ENCODE data around the gene RAB11FIP5. TPM values are rescaled to one million over a fixed set of nuclear protein-coding genes. Genes with fewer than 3 reads are reported as not detected.

The RAB11FIP5 gene
- total and polyA plus RNA-seq, 4 donors, result 14.4 to 51.5 (median 36.2) TPM

DNA sequence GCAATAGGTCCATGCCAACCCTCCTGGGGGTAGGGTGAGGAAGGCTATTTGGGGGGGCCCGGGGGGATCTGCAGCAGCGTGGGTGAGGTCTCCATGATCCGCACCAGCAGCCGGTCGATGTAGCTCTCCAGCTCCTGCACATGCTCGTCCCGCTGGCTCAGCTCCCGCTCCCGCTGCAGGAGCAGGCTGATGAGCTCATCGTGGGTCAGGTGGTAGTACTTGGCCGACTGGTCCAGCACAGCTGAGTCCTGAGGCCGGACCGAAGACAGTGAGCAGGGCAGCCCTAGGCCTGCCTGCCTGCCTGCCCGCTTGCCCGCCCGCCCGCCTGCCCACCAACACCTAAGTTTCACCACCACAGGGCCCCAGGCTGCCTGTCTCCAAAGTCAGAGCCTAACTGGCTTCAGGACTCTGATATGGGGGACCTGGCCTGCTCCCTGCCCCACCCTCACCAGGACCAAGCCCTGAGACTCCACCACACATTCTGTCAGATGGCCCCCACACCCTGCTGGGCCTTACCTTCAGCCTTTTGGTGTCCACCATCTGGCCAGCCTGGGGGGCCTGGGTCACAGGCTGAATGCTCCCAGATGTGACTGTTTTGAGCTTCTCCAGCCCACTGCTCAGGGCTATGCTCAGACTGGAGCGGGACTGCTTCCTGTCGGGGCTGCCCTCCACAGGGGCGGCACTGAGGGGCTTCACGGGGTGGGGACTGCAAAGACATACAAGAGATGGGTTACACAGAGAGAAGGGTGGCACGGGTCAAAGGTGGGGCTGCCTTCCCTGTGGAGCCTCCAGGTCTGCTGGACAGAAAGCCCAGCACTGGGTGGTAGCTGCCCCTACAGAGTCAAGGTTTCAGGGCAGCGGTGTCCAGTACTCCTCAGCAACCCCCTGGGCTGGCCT is 37.0 kb downstream of the RAB11FIP5 start:
- no peak for ATAC-seq (ENCODE audit: low FRiP score)
- H3K4me3 ChIP-seq (ENCODE audit: low read length in 2 of 2), result no peak overlapping the region
- H3K27ac ChIP-seq (ENCODE audit: low read depth in 1 of 2, low read length in 2 of 2), result no peak overlapping the region
- peak in 1 of 2 donors; percentile 64 for DNase-seq
- no peaks in the 10 kb centered on the region for H3K4me1 ChIP-seq (ENCODE audit: control insufficient read depth in 1 of 2, insufficient read depth in 2 of 2, low read length in 2 of 2)
- H3K9me3 ChIP-seq (ENCODE audit: control insufficient read depth, low read length), result no peaks in the 10 kb centered on the region
- H3K27me3 ChIP-seq (ENCODE audit: control insufficient read depth in 1 of 2, insufficient read depth in 2 of 2, low read length in 1 of 2), result no peaks in the 10 kb centered on the region
- H3K36me3 ChIP-seq (ENCODE audit: control insufficient read depth in 1 of 2, insufficient read depth in 2 of 2, low read length in 1 of 2), result peaks cover 0 to 6% of the 10 kb centered on the region in 2 donors
- WGBS, 2 donors, result 57 to 63% methylated on average over 22 to 23 of the region's 23 CpGs
- intact Hi-C loops (cut with DNase I), result no loop called here

DNA sequence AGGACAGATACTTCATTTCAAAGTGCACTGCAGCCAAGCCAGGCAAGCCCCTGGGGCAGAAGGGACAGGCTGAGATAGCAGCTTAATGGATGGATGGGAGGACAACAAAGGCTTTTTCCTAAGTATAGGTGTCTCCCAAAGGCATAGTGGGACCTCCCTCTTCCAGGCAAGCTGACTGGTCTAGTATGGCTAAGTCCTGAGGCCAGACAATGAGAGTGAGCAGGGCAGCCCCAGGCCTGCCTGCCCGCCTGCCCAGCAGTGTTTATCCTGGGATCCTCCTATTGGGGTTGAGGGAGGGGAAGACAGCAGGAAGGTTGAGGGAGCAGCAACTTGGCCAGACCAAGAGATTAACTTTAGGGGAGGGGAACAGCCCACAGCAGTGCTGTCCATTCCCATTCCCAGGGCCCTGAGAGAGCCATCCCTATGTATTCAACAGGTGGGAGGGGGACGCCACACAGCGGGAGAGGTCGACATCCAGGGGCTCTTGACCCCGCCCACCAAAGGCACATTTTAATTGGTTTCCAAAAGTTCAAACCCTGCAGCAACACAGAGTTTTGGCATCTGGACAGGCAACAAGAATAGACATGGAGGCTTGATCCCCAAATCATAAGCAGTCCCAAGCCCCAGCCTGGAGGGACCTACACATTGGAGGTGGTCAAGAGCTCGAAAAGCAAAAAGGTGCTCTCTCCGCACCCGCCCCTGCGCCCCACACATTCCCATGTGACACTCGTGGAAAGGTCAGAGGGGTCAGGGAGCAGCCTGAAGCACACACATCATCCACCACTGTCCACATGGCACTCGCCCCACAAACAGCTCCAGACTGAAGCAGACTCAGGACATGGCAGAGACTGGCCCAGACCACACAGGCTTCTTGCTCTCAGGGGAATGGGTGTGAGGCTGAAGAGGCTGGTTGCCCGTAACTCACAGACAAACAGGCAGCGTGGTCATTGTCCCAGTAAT is 38.4 kb downstream of the RAB11FIP5 start:
- no peak overlapping the region for H3K4me3 ChIP-seq (ENCODE audit: low read length in 2 of 2)
- no peaks in the 10 kb centered on the region for H3K27me3 ChIP-seq (ENCODE audit: control insufficient read depth in 1 of 2, insufficient read depth in 2 of 2, low read length in 1 of 2)
- DNase-seq, result no peak
- ATAC-seq (ENCODE audit: low FRiP score), result no peak
- peaks cover 0 to 2% of the 10 kb centered on the region in 2 donors for H3K4me1 ChIP-seq (ENCODE audit: control insufficient read depth in 1 of 2, insufficient read depth in 2 of 2, low read length in 2 of 2)
- no peaks in the 10 kb centered on the region for H3K9me3 ChIP-seq (ENCODE audit: control insufficient read depth, low read length)
- intact Hi-C loops (cut with DNase I), result no loop called here
- H3K27ac ChIP-seq (ENCODE audit: low read depth in 1 of 2, low read length in 2 of 2), result no peak overlapping the region
- H3K36me3 ChIP-seq (ENCODE audit: control insufficient read depth in 1 of 2, insufficient read depth in 2 of 2, low read length in 1 of 2), result peaks cover 0 to 3% of the 10 kb centered on the region in 2 donors
- WGBS, 2 donors, result 79 to 80% methylated on average over 13 of the region's 13 CpGs

DNA sequence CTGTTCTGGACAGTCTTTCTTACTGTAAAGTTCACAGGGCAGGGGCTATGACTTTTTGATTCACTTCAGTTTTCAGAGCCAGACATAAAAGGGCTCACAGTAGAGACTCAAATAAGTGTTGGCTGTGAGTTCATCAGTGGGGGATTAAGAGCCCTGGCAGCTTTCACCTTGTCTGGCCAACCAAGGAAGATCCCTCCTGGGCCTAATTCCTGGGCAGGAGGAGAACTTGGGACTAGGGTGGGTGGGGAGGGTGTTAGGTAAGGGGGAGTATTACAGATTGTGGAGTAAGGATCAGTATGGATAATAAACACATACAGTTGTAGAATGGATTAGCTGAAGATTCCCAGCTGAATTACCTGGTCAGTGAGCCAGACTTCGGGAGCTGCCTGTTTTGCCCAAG is 40.3 kb downstream of the RAB11FIP5 start:
- H3K36me3 ChIP-seq (ENCODE audit: control insufficient read depth in 1 of 2, insufficient read depth in 2 of 2, low read length in 1 of 2), result peaks cover 0 to 3% of the 10 kb centered on the region in 2 donors
- H3K27me3 ChIP-seq (ENCODE audit: control insufficient read depth in 1 of 2, insufficient read depth in 2 of 2, low read length in 1 of 2), result no peaks in the 10 kb centered on the region
- H3K27ac ChIP-seq (ENCODE audit: low read depth in 1 of 2, low read length in 2 of 2), result no peak overlapping the region
- intact Hi-C loops (cut with DNase I), result no loop called here
- no peak overlapping the region for H3K4me3 ChIP-seq (ENCODE audit: low read length in 2 of 2)
- peaks cover 4 to 6% of the 10 kb centered on the region in 2 donors for H3K4me1 ChIP-seq (ENCODE audit: control insufficient read depth in 1 of 2, insufficient read depth in 2 of 2, low read length in 2 of 2)
- DNase-seq (no peak), ATAC-seq (ENCODE audit: low FRiP score) (no peak)
- 74 to 90% methylated on average over 1 of the region's 1 CpG for WGBS, 2 donors
- no peaks in the 10 kb centered on the region for H3K9me3 ChIP-seq (ENCODE audit: control insufficient read depth, low read length)

DNA sequence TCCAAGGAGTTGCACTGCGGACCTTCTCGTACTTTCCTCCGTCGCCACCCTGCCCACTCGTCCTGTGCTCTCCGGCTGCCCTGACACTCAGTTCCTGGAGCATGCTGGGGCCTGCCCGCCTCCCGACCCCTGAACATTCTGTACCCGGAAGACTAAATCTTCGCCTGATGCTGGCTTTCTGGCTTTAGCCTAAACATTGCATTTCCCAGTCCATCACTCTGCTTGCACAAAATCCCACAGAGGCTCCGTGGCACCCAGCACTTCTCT is 40.7 kb downstream of the RAB11FIP5 start:
- no peaks in the 10 kb centered on the region for H3K9me3 ChIP-seq (ENCODE audit: control insufficient read depth, low read length)
- WGBS, 2 donors, result 3% methylated on average over 11 of the region's 11 CpGs
- peaks cover 4 to 6% of the 10 kb centered on the region in 2 donors for H3K4me1 ChIP-seq (ENCODE audit: control insufficient read depth in 1 of 2, insufficient read depth in 2 of 2, low read length in 2 of 2)
- peak overlapping the region; percentile 1 to 12 for H3K4me3 ChIP-seq (ENCODE audit: low read length in 2 of 2)
- H3K36me3 ChIP-seq (ENCODE audit: control insufficient read depth in 1 of 2, insufficient read depth in 2 of 2, low read length in 1 of 2), result peaks cover 0 to 3% of the 10 kb centered on the region in 2 donors
- intact Hi-C loops (cut with DNase I), result no loop called here
- H3K27ac ChIP-seq (ENCODE audit: low read depth in 1 of 2, low read length in 2 of 2), result peak overlapping the region in 1 of 2 donors; percentile 33
- DNase-seq (no peak), ATAC-seq (ENCODE audit: low FRiP score) (peak; percentile 26)
- H3K27me3 ChIP-seq (ENCODE audit: control insufficient read depth in 1 of 2, insufficient read depth in 2 of 2, low read length in 1 of 2), result no peaks in the 10 kb centered on the region

DNA sequence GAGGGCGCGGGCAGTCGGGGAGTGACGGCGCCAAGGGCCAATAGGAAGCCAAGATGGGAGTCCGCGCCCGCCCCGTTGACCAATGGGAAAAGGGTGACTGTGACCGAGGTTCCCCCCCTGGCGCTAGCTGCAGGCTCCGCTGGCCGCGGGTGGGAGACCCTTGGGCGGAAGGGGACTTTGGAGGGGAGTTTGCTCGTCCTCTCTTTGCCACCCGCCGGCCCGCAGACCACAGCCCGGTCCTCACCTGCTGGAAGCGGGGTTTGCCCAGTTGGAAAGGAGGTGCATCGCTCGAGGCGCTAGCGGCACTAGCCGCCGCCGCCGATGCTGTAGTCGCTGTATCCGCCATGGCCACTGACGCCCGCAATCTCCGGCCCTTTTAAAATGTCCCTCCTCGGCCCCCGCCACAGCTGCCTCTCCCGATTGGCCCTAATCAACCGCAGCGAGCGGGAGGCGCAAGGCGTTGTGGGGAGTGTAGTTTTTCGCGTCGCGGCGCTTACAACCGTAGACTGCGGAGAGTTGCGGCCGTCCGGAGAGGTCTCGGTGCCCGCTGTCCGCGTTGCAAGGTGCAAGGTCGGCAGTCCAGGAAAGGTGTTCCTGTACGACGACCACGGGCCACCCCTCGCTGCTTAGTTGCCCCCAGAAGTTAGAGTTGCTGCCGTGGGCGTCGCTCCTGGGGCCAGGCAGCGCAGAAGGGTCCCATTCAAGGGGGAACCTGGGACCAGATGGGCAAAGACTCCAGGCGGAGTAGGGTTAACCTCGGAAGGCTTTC is 41.2 kb downstream of the RAB11FIP5 start, which contains the start of gene SFXN5:
Gene SFXN5 (minus strand): TSS at position 353 of the 769 bp plus-strand sequence. CDS start 7 bp downstream, at position 346.
- WGBS, 2 donors, result 1% methylated on average over 62 to 67 of the region's 67 CpGs
- Histone ChIP-seq H3K4me3 (ENCODE audit: low read length in 2 of 2) (peak within 1 kb of the TSS; percentile 60 to 77), H3K4me1 (ENCODE audit: control insufficient read depth in 1 of 2, insufficient read depth in 2 of 2, low read length in 2 of 2) (peaks cover 4 to 6% of the 10 kb centered on the region in 2 donors), H3K27ac (ENCODE audit: low read depth in 1 of 2, low read length in 2 of 2) (peak within 1 kb of the TSS; percentile 49 to 94), H3K27me3 (ENCODE audit: control insufficient read depth in 1 of 2, insufficient read depth in 2 of 2, low read length in 1 of 2) (no peaks in the 10 kb centered on the region), H3K9me3 (ENCODE audit: control insufficient read depth, low read length) (no peaks in the 10 kb centered on the region), H3K36me3 (ENCODE audit: control insufficient read depth in 1 of 2, insufficient read depth in 2 of 2, low read length in 1 of 2) (peaks cover 0 to 3% of the 10 kb centered on the region in 2 donors)
- intact Hi-C loops (cut with DNase I), result loop anchor here in 1 of 2 donors (2.0 kb wide), 1 partner anchor 79 kb away; no protein-coding TSS in a partner anchor
- ATAC-seq (ENCODE audit: low FRiP score) (peak; percentile 98), DNase-seq (peak; percentile 98 to 100)

DNA sequence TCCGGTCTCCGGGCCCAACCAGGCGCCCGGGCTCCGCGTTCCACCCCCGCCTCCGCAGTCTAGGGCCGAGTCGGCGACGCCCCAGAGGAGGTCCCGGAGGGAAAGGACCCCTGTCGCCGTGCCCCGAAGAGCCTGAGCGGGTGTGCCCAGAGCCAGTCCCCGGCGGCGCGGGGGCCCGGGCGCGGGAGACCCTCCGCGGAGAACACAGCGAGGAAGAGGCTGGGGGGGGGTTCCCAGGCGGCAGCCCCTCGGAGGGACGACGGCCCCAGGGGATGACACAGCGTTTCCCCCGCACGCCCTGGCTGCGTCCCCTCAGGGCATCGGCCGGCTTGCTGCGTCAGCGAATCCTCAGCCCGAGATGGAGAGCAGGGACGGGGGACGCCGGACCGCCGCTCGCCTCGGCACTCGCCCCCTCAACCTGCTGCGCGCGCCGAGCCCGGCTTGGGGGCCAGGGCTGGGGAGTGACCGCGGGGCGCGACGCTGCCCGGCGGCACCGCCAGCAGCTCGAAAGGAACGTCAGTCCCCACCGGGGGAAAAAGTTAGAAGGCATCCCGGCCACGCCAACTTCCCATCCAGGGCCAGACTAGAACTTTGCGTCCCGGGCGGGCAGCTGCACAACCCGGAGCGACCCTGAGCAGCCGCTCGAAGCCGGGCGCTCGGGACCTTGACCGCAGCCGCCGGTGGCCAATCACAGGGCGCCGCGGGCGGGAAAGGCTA is 41.9 kb downstream of the RAB11FIP5 start:
- WGBS, 2 donors, result 0% methylated on average over 46 to 83 of the region's 83 CpGs
- peak; percentile 39 for ATAC-seq (ENCODE audit: low FRiP score)

DNA sequence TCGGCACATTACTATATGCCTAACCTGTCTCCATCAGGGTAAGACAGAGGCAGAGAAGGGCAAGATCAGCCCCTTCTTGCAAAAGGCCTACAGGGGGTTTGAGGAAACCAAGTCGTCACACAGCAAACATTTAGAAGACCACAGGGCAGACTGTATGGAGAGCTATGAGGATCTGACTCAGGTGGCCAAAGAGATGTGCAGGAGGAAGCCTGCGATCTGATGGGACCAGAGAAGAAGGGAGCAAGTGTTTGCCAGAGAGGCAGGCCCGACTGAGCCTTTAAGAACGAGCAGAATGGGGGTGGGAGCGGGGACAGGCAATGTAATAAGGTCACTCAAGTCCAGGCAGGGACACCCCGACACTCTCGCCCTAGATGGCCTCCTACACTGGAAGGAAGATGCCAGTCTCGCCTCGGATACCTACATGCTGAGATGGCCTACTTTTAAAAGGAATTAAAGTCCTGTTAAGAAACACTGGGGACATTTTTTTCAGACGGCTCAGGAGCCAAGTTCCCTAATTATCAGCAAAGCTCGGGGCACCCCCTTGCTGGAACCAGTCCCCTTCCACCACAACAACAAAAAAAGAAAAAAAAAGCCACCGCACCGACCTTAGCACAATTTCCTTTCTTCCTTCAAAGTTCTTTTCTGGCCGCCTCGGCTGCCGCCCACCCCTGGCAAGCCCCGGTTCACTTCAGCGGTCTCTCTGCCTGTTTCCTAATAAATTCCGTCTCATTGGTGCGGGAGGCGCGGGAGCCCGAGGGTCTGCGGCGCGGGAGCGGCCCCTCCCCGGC is 42.7 kb downstream of the RAB11FIP5 start:
- no peaks in the 10 kb centered on the region for H3K27me3 ChIP-seq (ENCODE audit: control insufficient read depth in 1 of 2, insufficient read depth in 2 of 2, low read length in 1 of 2)
- 7% methylated on average over 29 of the region's 29 CpGs for WGBS, 2 donors
- intact Hi-C loops (cut with DNase I), result loop anchor here in 1 of 2 donors (2.0 kb wide), 1 partner anchor 77 kb away; no protein-coding TSS in a partner anchor
- no peaks in the 10 kb centered on the region for H3K36me3 ChIP-seq (ENCODE audit: control insufficient read depth in 1 of 2, insufficient read depth in 2 of 2, low read length in 1 of 2)
- no peaks in the 10 kb centered on the region for H3K9me3 ChIP-seq (ENCODE audit: control insufficient read depth, low read length)
- no peak for DNase-seq
- ATAC-seq (ENCODE audit: low FRiP score), result no peak
- peak overlapping the region; percentile 60 to 62 for H3K4me3 ChIP-seq (ENCODE audit: low read length in 2 of 2)
- peaks cover 4 to 6% of the 10 kb centered on the region in 2 donors for H3K4me1 ChIP-seq (ENCODE audit: control insufficient read depth in 1 of 2, insufficient read depth in 2 of 2, low read length in 2 of 2)
- peak overlapping the region; percentile 49 to 73 for H3K27ac ChIP-seq (ENCODE audit: low read depth in 1 of 2, low read length in 2 of 2)

More for the DNA sequence above, 41.9 kb downstream of the RAB11FIP5 start:
- peak overlapping the region; percentile 60 to 62 for H3K4me3 ChIP-seq (ENCODE audit: low read length in 2 of 2)
- peaks cover 4 to 6% of the 10 kb centered on the region in 2 donors for H3K4me1 ChIP-seq (ENCODE audit: control insufficient read depth in 1 of 2, insufficient read depth in 2 of 2, low read length in 2 of 2)
- H3K27ac ChIP-seq (ENCODE audit: low read depth in 1 of 2, low read length in 2 of 2), result peak overlapping the region; percentile 49 to 73
- no peaks in the 10 kb centered on the region for H3K27me3 ChIP-seq (ENCODE audit: control insufficient read depth in 1 of 2, insufficient read depth in 2 of 2, low read length in 1 of 2)
- DNase-seq, result peak; percentile 71 to 88
- peaks cover 0 to 2% of the 10 kb centered on the region in 2 donors for H3K36me3 ChIP-seq (ENCODE audit: control insufficient read depth in 1 of 2, insufficient read depth in 2 of 2, low read length in 1 of 2)
- intact Hi-C loops (cut with DNase I), result loop anchor here in 1 of 2 donors (2.0 kb wide), 1 partner anchor 78 kb away; no protein-coding TSS in a partner anchor
- no peaks in the 10 kb centered on the region for H3K9me3 ChIP-seq (ENCODE audit: control insufficient read depth, low read length)

Measured in aorta (tissue), 5 donors.